GM19043 (cell line): ENCODE data around the gene ZSCAN5A.
"Not testable (repeated sequence)": the region's sequence is repeated elsewhere in the genome, so short reads cannot be mapped to it uniquely, and the experiment has no call there.

Experiments
- ATAC-seq: cut with Tn5 transposase; IDR thresholded peaks from one replicate; pipeline ENCODE4 v1.9.1; 2021; ENCODE audit warnings: low read depth; ENCODE audit not compliant: unreplicated experiment

Gene ZSCAN5A

GRCh38 chr19:56273563-56274117, 41.0 kb downstream of the ZSCAN5A start:
- no peak for ATAC-seq

- ATAC-seq: no peak
These were observed 42.4 kb downstream of the ZSCAN5A start, which contains the start of gene EDDM13 for GRCh38 chr19:56272161-56272798. TSS of gene EDDM13 (plus strand) at chr19:56272748. CDS start at chr19:56272835, 87 bp downstream.

- no peak for ATAC-seq
These were observed 43.5 kb downstream of the ZSCAN5A start for GRCh38 chr19:56271151-56271550.

GRCh38 chr19:56270676-56271075, 44.0 kb downstream of the ZSCAN5A start:
- ATAC-seq: no peak

GRCh38 chr19:56269348-56269747, 45.3 kb downstream of the ZSCAN5A start:
- no peak for ATAC-seq

- ATAC-seq: no peak
These were observed 48.6 kb downstream of the ZSCAN5A start for GRCh38 chr19:56266051-56266450.

GRCh38 chr19:56263319-56263718, 51.3 kb downstream of the ZSCAN5A start:
- no peak for ATAC-seq

- not testable (repeated sequence) for ATAC-seq
These were observed 52.7 kb downstream of the ZSCAN5A start for GRCh38 chr19:56261932-56262331.

- ATAC-seq: no peak
These were observed 53.5 kb downstream of the ZSCAN5A start for GRCh38 chr19:56261145-56261544.

- no peak for ATAC-seq
These were observed 56.4 kb downstream of the ZSCAN5A start for GRCh38 chr19:56258272-56258671.

- no peak for ATAC-seq
These were observed 60.9 kb downstream of the ZSCAN5A start for GRCh38 chr19:56253737-56254136.

- ATAC-seq: no peak
These were observed 61.8 kb downstream of the ZSCAN5A start for GRCh38 chr19:56252699-56253422.

- ATAC-seq: not testable (repeated sequence)
These were observed 65.8 kb downstream of the ZSCAN5A start for GRCh38 chr19:56248736-56249338.

- ATAC-seq: not testable (repeated sequence)
These were observed 68.9 kb downstream of the ZSCAN5A start for GRCh38 chr19:56245764-56246163.

GRCh38 chr19:56245121-56245740, 69.4 kb downstream of the ZSCAN5A start:
- no peak for ATAC-seq

GRCh38 chr19:56223481-56223880, 91.2 kb downstream of the ZSCAN5A start:
- ATAC-seq: no peak

GRCh38 chr19:56222901-56223300, 91.7 kb downstream of the ZSCAN5A start:
- no peak for ATAC-seq

GRCh38 chr19:56221851-56222250, 92.8 kb downstream of the ZSCAN5A start:
- ATAC-seq: no peak

- not testable (repeated sequence) for ATAC-seq
These were observed 93.2 kb downstream of the ZSCAN5A start for GRCh38 chr19:56221442-56221841.

- ATAC-seq: no peak
These were observed 95.7 kb downstream of the ZSCAN5A start for GRCh38 chr19:56218961-56219360.
